Measurements from ENCODE around the gene CHPF2. TPM values are rescaled to one million over a fixed set of nuclear protein-coding genes. Genes with fewer than 3 reads are reported as not detected.

The CHPF2 gene
- total RNA-seq, 3 donors from 2014 or later: 38.3 to 52.2 (median 41.5) TPM

DNA sequence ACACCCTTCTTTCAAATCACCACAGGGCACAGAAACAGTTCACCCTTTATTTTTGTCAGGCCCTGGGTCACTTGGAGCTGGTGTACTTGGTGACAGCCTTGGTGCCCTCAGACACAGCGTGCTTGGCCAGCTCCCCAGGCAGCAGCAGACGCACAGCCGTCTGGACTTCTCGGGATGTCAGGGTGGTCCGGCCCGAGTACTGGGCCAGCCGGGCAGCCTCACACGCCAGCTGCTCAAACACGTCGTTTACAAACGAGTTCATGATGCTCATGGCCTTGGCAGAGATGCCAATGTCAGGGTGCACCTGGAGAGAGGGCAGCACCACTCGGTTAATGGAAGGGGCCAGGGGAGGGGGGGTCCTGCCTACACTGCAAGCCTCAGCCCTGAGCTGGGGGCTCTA, 24.5 kb upstream of the CHPF2 start:
- intact Hi-C loops (cut with DNase I, micrococcal nuclease): no loop called here
- H3K36me3 ChIP-seq (ENCODE audit: low read depth): no peaks in the 10 kb centered on the region
- no peak for DNase-seq
- H3K4me1 ChIP-seq (ENCODE audit: low read depth): no peaks in the 10 kb centered on the region
- no peak for ATAC-seq
- TF ChIP-seq, protein P1, sequence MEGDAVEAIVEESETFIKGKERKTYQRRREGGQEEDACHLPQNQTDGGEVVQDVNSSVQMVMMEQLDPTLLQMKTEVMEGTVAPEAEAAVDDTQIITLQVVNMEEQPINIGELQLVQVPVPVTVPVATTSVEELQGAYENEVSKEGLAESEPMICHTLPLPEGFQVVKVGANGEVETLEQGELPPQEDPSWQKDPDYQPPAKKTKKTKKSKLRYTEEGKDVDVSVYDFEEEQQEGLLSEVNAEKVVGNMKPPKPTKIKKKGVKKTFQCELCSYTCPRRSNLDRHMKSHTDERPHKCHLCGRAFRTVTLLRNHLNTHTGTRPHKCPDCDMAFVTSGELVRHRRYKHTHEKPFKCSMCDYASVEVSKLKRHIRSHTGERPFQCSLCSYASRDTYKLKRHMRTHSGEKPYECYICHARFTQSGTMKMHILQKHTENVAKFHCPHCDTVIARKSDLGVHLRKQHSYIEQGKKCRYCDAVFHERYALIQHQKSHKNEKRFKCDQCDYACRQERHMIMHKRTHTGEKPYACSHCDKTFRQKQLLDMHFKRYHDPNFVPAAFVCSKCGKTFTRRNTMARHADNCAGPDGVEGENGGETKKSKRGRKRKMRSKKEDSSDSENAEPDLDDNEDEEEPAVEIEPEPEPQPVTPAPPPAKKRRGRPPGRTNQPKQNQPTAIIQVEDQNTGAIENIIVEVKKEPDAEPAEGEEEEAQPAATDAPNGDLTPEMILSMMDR (IDR thresholded peaks at IDR 0.05): no peak
- no peak overlapping the region for H3K4me3 ChIP-seq
- no peaks in the 10 kb centered on the region for H3K9me3 ChIP-seq

DNA sequence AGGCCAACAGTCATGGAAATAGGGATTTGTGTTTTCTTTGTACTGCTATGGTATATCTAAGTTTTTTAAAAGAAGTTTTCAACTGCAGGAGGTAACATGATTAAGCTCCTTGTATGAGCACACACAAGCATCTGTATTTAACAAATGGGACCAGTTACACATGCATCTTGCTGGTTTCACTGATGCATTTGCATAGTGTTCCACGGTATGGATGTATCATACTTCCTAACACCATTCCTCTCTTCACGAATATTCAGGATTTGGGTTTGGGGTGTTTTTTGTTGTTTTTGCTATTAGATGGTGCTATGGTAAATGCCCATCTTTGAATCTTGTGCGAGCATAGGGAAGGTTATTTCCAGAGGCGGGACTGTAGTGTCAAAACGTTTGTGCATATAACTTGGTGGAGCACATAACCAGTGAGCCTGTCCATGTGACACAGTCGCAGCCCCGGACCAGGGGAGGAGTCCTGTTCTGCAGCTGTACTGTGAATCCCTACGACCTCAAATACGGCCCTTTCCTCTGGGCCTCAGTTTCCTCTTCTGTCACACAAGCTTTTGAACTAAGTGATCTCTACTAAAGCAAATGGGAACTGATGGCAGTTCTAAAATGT, 23.9 kb upstream of the CHPF2 start:
- intact Hi-C loops (cut with DNase I, micrococcal nuclease): no loop called here
- ATAC-seq (no peak), DNase-seq (no peak)
- Histone ChIP-seq H3K36me3 (ENCODE audit: low read depth) (no peaks in the 10 kb centered on the region), H3K4me1 (ENCODE audit: low read depth) (no peaks in the 10 kb centered on the region), H3K4me3 (no peak overlapping the region), H3K9me3 (no peaks in the 10 kb centered on the region)
- TF ChIP-seq, protein P1 (IDR thresholded peaks at IDR 0.05): no peak

DNA sequence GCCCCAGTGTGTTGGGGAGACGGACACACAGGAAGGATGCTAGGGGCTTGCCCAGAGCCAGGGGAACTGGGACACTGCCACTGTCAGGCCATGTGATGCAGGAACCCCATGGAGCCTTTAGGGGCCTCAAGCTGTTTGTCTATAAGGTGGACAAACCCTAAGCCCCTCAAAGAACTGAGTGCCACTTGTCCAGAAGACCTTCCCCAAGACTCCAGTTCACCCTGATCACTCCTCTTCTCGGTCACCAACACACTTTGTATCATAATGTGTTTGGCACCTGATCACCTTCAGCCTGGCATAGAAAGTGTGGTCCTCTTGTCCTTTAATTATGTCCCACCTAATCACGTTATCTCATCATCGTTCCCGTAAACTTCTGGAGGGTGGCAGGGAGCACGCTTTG, 22.7 kb upstream of the CHPF2 start:
- Histone ChIP-seq H3K4me3 (no peak overlapping the region), H3K36me3 (ENCODE audit: low read depth) (no peaks in the 10 kb centered on the region), H3K4me1 (ENCODE audit: low read depth) (no peaks in the 10 kb centered on the region), H3K9me3 (no peaks in the 10 kb centered on the region)
- no peak for ATAC-seq
- intact Hi-C loops (cut with DNase I, micrococcal nuclease): no loop called here
- TF ChIP-seq, protein P1 (IDR thresholded peaks at IDR 0.05): no peak
- DNase-seq: peak in 1 of 3 donors; percentile 10

DNA sequence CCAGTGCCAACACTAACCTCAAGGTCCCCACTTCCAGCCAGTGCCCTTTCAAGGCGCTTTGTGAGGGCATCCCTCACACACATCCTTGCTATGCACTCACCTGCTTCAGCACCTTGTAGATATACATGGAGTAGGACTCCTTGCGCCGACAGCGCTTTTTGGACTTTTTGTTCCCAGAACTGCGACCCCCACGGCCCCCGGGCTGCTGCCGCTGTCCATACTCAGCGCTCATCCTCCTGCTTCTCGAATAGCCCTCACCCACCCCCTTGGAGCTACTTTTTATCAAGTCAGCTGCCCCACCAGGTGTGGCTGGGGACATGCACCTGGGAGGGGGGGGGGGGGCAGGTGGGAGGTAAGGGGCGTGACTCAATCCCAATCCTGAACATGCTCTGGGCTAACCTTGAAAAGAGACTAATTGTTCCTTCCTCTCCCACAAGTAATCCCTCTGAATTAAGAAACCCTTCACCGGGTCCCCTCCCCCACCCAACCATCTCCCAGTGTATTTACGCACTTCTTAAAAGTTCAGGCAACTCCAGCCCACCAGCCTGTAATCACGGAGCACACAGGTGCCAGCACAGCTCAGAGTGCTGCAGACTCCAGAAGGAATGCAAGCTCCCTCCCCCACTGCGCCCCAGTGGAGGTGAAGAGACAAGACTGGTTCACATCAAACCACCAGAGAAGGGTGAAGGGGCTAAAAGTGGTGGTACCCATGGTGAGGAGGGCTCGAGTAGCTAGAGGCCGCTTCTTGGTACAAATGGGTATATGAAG, 22.0 kb upstream of the CHPF2 start, which contains the start of gene H2BK1:
TSS of gene H2BK1 (minus strand) at position 402 of the 768 bp plus-strand sequence. CDS start at position 232, 170 bp downstream.
- intact Hi-C loops (cut with DNase I, micrococcal nuclease): no loop called here
- H3K4me1 ChIP-seq (ENCODE audit: low read depth): no peaks in the 10 kb centered on the region
- no peaks in the 10 kb centered on the region for H3K36me3 ChIP-seq (ENCODE audit: low read depth)
- peak in 1 of 3 donors; percentile 16 for DNase-seq
- no peak for ATAC-seq
- no peaks in the 10 kb centered on the region for H3K9me3 ChIP-seq
- TF ChIP-seq, protein P1 (IDR thresholded peaks at IDR 0.05): no peak
- H3K4me3 ChIP-seq: no peak within 1 kb of the TSS

DNA sequence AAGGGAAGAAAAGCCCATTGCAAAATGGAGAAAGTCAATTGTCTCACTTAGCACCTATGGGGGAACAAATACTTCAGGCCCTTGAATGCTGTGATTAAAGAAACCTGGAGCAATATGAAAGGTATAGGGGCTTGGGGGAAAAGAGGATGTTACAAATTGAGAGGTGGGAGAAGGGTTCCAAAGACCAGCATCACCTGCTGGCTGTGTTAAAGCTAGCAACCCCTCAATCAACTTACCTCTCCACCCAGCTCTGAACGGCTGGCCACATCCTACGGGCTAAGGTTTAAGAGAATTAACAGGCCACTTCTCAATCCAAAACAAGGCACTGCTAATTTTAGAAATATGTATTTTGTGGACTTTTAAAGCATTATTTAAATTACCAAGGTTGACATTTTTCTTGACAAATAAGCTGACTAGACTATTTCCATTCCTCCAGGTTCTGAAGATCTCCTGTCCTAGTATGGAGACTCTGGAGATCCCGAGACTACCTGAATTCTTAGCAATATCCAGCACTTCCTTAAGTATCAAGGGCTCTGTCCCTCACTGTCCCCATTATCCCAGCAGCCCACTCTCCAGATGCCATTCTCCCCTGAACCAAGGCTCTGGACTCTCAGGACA, 21.0 kb upstream of the CHPF2 start:
- Histone ChIP-seq H3K36me3 (ENCODE audit: low read depth) (peaks cover 4% of the 10 kb centered on the region), H3K9me3 (no peaks in the 10 kb centered on the region), H3K4me1 (ENCODE audit: low read depth) (peaks cover 3% of the 10 kb centered on the region), H3K4me3 (no peak overlapping the region)
- TF ChIP-seq, protein P1 (IDR thresholded peaks at IDR 0.05): no peak
- ATAC-seq (no peak), DNase-seq (peak in 1 of 3 donors; percentile 9)
- intact Hi-C loops (cut with DNase I, micrococcal nuclease): no loop called here

All from mucosa of descending colon (tissue), 3 donors.